GM21528 (cell line): ENCODE measurements around the gene SDK1.

Experiments
- ATAC-seq: cut with Tn5 transposase; IDR thresholded peaks from one replicate; pipeline ENCODE4 v1.9.1; 2021; ENCODE audit warnings: mild to moderate bottlenecking, moderate library complexity; ENCODE audit not compliant: unreplicated experiment, low FRiP score

Gene SDK1

DNA sequence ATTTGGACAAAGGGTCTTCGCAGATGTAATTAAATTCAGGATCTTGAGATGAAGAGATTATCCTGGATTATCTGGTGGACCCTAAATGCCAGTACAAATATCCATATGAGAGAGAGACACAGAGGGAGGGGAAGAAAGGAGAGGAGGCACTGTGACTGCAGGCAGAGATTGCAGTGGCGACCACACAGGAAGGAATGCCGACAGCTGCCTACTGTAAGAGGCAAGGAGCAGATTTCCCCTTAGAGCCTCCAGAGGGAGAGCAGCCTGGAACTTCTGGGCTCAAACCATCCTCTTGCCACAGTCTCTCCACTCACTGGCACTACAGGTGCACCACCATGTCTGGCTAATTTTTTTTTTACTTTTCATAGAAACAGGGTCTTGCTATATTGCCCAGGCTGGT, 152.3 kb downstream of the SDK1 start:
- ATAC-seq: no peak

DNA sequence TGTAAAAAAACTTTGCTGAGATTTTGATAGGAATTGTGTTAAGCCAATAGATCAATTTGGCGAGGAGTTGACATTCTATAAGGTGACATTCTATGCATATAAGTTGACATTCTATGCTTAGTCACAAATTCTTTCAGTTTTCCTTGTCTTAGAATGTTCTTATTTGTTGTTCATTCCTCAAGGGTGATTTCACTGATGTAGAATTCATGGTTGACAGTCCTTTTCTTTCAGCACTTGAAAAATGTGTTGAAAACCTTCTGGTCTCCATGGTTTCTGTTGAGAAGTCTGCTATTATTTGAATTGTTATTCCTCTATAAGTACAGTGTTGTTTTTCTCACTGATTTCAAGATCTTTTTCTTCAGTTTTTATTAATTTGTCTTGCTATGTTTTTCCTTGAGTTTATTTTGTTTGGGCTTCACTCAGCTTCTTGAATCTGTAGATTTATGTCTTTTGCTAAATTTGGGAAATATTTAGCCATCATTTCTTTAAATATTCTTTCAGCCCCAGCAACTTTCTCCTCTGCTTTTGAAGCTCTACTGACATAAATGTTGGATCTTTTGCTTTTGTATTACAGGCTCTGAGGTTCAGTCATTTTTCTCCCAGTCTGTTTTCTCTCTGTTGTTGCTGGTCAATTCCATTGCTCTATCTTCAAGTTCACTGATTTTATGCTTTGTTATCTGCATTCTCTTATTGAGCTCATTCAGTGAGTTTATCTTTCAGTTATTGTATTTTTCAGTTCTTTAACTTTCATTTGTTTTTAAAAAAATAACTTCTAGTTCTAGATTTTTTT, 154.9 kb downstream of the SDK1 start:
- ATAC-seq: no peak

DNA sequence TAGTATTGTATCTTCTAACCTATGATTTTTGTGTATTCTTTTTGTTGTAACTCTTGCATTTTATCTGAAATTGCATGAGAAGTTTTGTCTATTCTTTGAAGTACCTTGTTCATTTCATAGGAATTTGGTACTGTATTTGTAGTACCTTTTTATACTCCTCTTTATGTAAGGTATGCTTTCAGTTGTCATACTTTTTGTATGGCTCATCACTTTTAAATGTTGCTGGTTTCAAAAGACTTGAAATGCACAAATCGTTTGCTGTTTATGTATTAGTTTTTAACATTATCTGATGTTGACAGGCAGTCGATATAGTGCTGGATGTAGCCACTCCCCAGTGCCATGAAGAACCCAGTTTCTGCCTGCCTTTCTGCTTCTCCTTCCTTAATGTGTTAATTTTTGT, 158.1 kb downstream of the SDK1 start:
- no peak for ATAC-seq

DNA sequence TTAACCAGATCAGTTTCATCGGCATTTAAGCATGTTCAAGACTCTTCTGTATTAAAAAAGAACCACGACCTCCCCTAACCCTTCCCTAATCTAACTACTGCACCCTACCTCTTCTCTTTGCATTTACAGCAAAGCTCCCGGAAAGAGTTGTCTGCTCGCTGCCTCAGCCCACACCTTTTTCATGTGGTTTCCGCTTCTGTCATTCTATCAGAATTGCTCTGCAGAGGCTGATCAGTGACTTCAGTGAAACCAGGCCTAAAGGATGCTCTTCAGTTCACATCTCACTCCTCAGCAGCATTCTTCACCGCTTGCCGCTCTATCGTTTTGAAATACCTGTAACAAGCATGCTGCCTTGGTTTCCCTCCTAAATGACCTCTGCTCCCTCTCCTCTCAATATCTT, 160.9 kb downstream of the SDK1 start:
- ATAC-seq: no peak

DNA sequence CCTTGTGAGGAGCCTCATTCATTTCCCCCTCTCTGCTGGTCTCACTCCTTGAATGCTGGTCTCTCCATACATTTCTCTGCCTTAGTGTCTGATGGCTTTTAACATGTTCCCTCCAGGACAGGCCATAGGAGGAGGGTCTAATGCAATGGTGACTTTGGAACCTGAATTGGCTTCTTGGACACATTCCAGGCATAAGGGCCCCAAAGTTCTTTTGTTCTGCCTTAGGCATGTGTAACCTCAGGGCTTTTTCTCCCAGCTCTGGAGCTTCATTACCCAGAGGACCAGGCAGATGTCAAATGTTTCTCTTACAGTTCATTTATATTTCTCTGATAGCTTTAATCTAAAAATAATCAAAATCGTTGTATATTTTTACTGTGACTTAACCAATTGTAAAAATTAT, 162.6 kb downstream of the SDK1 start:
- ATAC-seq: no peak

DNA sequence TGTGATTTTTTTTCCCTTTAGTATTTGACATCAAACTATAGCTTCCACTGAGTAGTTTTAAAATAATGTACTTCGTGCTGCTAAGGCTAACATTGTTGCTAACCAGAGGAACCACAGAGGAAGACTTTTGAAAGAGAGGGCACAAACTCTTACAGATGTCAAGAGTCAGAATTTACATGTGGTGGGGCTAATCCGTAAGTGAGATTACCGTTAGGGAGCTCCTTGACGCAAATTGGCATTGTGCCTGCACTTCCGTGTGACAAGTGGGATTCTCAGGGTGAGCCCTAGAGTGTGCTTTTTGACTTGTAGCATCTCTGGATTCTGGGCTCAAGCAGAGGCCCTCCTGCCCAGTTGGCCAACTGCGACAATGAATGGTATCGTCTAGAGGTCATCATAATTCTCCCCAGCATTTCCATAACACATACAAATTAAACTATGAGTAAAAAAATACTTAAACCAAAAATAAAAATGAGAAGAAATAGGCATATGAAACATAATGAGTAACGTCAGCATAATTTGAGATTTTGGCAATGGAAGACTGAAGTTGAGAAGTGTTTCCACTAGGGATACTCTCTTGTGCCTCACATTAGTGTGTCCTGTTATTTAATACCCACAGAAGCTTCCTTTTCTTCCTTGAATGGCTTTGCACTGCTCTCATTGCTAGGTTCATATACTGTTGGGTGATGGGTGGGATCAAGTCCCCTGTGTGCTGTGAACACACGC, 164.0 kb downstream of the SDK1 start:
- no peak for ATAC-seq

DNA sequence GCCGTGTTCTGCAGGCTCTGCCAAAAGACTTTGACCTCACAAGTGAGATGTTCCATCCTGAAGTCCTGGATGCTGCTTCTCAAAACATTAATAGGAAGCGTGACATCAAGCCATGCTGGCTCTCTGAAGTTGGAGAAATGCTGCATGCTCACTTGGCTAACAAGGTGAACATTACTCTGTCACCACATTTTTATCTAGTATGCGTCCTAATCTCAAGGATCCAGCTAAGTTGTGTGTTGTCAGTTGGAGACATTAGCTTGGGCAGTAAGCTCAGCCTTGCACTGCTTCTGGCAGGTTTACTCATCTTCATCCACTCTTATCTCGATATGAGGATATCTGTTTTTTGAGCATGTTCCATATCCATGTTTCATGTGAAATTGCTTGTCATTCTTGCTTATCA, 165.2 kb downstream of the SDK1 start:
- ATAC-seq: no peak

DNA sequence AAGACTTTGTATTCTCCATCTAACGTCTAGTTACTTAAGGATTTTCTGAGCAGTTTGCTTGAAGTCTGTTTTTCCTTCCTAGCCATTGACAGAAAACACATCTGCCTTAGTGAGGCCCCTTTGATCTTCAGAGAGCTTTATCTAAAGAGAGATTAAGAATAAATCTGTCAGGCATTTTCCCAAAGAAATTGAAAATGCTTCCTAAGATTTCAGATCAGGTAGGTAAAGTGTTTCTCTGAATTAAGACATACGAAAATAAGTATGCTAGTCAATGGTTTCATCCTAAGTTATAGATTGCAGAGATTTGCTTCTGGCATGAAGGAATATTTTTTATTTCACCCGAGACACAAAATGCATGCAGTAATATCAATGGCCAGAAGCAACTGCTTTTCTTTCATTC, 168.6 kb downstream of the SDK1 start:
- ATAC-seq: no peak

DNA sequence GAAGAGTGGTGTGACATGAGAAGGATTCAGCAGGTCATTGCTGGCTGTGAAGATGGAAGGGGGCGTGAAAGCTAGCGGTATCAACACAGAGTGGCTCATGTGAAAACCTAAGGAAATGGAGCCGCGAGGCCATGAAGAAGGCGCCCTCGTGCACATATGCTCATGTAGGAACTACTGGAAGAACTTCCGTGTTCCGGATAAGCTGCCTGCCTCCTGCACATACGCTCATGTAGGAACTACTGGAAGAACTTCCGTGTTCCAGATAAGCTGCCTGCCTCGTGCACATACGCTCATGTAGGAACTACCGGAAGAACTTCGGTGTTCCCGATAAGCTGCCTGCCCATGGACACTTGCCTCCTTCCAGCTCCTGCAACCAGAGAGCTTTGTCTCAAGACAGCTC, 179.1 kb downstream of the SDK1 start:
- ATAC-seq: no peak

DNA sequence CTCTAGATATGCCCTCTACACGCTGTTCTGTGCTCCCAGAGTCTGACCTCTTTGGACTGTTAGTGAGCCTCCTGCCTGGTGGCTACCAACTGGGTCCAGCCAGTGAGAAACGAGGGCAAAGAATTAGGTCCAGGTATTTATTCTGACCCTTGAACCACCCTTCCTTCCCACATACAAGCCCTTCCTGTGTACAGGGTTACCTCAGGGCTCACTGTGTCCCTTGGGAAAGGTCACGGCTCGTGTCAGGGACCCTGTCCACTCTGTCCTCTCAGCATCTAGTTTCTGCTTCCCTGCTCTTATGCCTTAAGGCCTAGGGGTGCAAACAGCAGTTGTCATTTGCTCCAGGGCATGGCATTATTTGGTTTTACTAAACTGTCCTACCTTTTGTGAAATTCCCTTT, 180.4 kb downstream of the SDK1 start:
- no peak for ATAC-seq

DNA sequence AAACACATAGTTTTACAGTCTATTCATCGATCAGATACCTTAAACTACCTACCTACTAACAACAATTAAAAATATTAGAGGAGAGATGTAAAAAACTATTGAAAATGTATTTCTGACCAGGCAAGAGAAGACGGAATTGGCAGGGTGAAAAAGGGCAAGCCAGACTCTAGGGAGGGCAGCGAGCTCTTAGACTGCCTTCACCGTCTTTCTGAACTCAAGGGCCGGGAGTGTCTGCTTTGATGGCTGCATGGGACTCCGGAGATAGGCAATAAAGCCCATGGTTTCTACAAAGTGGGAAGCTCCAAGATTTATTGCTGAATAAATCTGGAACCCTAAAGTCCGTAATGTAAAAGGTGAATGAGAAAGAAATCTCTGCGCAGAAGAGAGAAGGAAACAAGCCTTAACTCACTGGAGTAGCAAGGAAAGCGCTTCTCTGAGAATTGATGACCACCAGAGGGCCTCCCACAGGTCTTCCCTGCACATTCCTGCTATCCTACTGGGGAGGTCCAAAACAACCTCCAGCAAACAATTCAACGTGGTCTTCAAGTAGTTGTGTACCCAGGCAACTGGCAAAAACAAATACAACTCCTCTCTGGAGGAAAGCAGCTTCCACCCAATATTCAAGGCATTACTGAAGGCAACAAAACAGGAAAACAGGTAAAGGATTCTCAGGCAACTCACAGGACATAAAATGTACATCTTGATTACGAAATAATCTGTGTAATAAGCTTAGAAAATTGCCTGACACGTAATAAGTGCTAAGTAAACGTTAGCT, 181.3 kb downstream of the SDK1 start:
- ATAC-seq: no peak

DNA sequence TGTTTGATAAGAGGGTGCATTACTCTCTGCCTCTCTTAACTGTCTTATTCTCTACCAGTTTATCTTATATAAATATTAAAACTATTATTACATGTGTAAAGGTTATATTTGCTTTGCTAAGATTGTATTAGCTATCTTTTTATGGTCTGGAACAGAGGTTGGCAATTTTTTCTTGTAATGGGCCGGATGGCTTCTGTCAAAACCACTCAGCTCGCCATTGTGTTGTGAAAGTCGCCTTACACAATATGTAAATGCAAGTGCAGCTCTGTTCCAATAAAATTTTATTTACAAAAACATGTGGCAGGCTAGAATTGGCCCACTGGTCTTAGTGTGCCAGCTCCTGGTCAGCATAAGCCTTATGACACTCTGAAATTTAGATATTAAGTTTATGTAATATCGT, 185.8 kb downstream of the SDK1 start:
- ATAC-seq: no peak

DNA sequence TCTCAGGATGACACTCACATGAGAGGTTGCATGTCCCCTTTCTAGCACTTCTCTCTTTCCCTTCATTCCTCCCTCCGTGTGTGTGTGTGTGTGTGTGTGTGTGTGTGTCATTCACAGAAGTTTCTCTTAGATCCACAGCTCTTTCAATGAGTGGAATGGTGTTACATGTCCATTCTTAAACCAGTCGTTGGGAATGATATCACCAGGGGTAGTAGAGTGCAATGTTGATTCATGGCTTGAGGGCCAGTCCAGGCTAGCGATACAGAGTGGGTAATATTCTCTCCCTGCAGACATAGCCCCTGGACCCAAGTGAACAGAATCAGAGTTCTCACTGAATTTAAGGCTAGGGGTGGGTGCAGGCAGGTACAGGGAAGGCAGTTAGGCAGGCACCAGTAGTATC, 187.8 kb downstream of the SDK1 start:
- no peak for ATAC-seq

DNA sequence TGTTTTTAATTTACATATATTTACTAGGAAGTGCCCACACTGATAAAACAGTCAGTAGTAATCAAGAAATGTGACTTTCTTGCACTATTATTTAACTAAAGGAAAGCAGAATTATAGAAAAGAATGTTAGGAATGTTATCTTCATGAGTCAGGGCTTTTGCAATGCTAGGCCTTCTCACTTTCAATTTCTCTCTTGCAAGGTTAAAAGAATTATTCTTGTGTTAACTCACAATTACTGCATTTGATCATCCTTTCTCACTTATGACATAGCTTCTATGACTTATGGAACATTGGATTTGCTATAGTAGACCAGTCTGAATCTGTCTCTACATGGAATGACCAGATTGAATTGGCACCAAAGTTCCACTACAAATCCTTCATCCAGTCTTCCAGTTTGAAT, 192.4 kb downstream of the SDK1 start:
- no peak for ATAC-seq

DNA sequence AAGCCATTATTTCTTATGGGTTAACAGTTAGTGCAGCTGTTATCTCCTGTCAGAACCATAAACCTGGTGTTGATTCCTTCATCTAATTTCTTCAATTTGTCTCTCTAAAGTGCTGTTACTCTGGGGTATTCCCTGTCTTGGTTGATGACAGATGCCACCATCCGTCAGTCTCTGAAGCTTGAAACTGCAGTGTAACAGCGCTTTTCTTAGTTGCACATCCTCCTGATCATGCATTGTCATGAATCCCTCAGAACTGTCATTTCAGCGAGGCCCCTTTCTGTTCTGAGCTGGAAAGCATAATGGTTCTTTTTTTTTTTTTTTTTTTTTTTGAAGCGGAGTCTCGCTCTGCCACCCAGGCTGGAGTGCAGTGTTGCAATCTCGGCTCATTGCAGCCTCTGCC, 193.9 kb downstream of the SDK1 start:
- no peak for ATAC-seq

DNA sequence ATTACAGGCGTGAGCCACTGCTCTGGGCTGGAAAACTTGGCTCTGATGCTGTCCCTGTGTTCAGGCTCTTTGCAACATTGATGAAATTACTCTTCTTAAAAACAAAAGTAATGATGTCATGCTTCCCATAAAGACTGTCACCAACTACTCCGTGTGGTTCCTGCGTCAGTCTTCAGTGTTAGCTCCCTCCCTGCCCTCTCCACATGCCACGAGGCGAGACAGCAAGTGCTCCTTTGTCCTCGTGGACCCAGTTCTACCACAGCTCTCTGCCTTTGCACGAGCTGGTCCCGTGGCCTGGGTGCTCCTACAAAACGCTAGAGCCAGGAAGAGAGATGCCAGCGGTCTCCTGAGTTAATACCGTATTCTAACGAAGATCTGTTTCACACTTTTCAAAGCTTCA, 194.5 kb downstream of the SDK1 start:
- no peak for ATAC-seq

DNA sequence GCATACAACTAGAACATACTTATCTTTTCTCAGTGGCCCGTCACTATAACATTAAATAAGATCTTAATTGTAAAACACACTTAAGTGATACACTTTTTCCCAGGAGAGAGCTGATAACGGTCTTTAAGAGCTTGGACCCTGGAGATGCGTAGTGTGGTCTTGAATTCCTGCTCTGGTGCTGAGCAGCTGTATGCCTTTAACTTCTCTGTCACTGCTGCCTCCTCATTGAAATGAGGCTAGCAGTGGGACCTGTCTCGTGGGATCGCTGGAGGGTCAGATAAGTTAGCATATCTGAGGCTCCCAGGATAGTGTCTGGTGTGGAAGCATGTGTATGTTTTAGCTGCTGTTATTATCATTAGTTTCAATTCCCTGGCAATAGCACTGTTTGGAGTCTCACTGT, 194.9 kb downstream of the SDK1 start:
- ATAC-seq: no peak

DNA sequence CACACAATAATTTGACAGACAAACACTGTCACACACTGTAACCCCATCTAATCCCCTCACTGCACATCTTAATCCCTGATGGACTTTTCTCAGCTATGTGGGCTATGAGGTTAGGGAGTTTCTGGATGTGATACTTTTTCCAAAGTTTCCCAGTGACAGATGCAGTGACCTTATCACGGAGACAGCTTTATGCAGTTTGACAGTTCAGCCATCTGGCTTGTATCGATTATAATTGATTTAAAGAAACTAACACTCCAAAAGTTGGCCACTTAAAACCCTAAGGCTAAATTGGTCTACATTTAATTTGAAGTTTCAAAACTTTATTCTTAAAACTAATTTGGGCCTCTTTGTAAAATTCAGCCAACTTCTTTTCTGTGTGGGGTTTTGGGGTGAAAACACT, 196.7 kb downstream of the SDK1 start:
- no peak for ATAC-seq

DNA sequence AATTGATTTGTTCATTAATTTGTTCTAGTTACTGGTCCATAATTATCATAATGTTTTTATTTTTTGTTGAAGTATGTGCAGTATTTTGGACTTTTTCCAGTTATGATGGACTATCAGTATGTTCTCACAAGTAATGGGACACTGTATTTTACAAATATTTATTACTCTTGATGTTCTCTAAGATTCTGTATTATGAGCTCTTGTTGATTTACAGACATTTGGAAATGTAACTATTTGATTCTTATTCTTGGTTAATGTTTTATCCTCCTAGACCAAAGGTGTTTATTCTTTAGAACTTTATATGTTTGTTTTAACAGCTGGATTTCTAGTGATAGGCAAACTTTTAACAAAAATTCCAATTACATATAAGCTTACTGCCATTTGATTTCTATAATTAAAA, 200.6 kb downstream of the SDK1 start:
- no peak for ATAC-seq

DNA sequence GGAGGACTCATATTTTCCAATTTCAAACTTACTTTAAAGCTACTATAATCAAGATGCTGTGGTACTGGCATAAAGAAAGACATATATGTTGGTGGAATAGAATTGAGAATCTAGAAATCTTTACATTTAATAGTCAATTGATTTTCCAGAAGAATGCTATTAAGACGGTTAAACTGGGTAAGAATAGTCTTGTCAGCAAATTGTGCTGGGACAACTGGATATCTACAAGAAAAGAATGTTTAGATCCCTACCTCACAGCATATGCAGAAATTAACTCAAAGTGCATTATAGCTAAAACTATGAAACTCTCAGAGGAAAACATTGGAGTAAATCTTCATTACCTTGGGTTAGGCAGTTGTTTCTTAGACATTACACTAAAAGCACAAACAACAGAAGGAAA, 203.3 kb downstream of the SDK1 start:
- ATAC-seq: no peak
